GM10248 (cell line): ENCODE measurements around the gene QSOX1.

Experiments used
- CTCF ChIA-PET: fragments of 300-600 bp; sonication (Branson Sonifier 250); formaldehyde crosslinking; extraction: SDS; loops from one replicate; lab custom pipeline; 2021; ENCODE audit warnings: antibody characterized with exemption; lab: Yijun Ruan, JAX
- POLR2A ChIA-PET: fragments of 350-650 bp; sonication (Branson Sonifier 250); formaldehyde crosslinking; extraction: SDS; loops from one replicate; lab custom pipeline; 2020; ENCODE audit warnings: antibody characterized with exemption; lab: Yijun Ruan, JAX
- DNase-seq: peaks from one replicate; pipeline ENCODE4 v3.0.0; 2012; ENCODE audit errors: extremely low spot score
- CTCF ChIP-seq: IDR thresholded peaks from 2 replicates; pipeline ENCODE4 v1.5.1; 2012; ENCODE audit warnings: mild to moderate bottlenecking, low read depth; ENCODE audit errors: extremely low read depth, missing control alignments, control extremely low read depth

The QSOX1 gene

DNA sequence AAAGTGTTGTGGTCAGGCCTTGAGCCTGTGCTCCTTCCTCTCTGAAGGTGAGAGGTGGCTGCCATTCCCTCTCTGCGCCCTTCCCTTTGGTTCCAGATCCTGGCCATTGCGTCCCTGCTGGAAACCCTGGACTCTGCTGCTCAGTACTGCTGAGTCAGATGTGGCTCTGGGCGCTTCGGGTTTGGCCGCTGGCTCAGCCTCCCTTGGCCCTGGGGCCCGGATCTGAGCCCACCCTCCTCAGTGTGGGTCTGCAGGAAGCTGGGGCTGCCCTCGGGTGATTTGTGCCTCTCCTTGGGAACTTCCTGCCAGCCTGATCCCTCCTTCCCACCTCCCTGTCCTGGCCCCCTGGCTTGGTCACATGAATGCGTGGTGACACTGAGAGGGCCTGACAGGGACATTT, 32.2 kb downstream of the QSOX1 start:
- DNase-seq, result no peak
- POLR2A ChIA-PET, result no interaction called here
- CTCF ChIA-PET, result interaction anchor here (2.0 to 4.1 kb wide), 5 partner anchors 7 to 373 kb away, joined by 6 to 33 read pairs (median 18); no protein-coding TSS in a partner anchor
- no peak for TF ChIP-seq CTCF

- DNase-seq, result no peak
- TF ChIP-seq CTCF, result no peak
- POLR2A ChIA-PET, result no interaction called here
- CTCF ChIA-PET, result interaction anchor here (0.8 to 3.7 kb wide), 13 partner anchors 8 to 378 kb away, joined by 3 to 33 read pairs (median 6); no protein-coding TSS in a partner anchor
Measured at GRCh38 chr1:180187626-180188025, 33.0 kb downstream of the QSOX1 start.

- TF ChIP-seq CTCF, result peak; percentile 54
- ChIA-PET POLR2A (no interaction called here), CTCF (interaction anchor here (0.8 to 3.7 kb wide), 14 partner anchors 9 to 378 kb away, joined by 3 to 33 read pairs (median 6); no protein-coding TSS in a partner anchor)
- DNase-seq, result peak; percentile 54
Measured at GRCh38 chr1:180188091-180188506, 33.4 kb downstream of the QSOX1 start.

DNA sequence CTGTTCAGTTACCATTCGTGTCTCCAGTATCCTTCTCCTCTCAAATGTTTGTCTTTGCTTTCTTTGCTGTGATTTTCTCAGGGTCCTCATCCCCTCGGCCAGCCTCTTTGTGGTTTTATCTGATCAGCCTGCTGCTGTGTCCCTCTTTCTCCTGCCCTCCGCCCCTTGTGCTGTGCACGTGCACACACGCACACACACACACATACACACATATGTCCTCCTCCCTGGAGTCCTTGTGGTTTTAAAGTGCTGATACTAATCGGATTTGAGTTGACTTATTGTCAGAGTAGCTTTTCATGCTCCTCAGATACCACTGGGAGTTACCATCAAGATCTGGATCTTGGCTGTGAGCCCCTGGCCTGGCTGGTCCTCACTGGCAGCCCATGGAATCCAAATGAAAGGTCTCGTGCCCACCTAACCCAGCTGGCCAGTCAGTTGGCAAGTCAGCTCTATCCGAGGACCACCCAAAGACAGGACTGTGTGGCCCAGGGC, 34.1 kb downstream of the QSOX1 start:
- DNase-seq, result no peak
- TF ChIP-seq CTCF, result no peak
- CTCF ChIA-PET, result interaction anchor here (0.5 to 3.7 kb wide), 12 partner anchors 9 to 379 kb away, joined by 3 to 33 read pairs (median 6); no protein-coding TSS in a partner anchor
- POLR2A ChIA-PET, result no interaction called here

DNA sequence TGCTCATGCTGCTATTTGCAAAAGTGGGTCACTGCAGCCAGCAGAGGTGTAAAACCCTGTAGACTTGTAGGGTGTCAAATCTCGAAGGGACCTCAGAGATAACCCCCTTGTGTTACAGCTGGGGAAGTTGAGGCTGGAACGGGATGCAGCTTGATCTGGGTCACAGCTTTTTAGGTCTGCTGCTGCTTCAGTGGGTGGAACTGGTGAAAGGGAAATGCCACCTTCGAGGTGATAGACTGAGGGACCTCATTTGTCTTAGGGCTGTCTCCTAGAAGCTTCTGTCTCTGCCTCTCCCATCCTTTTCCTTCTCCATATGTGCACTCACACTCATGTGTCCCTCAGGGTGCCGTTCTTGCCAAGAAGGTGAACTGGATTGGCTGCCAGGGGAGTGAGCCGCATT, 35.4 kb downstream of the QSOX1 start:
- no peak for TF ChIP-seq CTCF
- DNase-seq, result no peak
- ChIA-PET POLR2A (no interaction called here), CTCF (interaction anchor here (3.7 kb wide), 1 partner anchor 11 kb away, joined by 33 read pairs; no protein-coding TSS in a partner anchor)

GRCh38 chr1:180192172-180192571, 37.5 kb downstream of the QSOX1 start:
- TF ChIP-seq CTCF, result no peak
- POLR2A ChIA-PET, result no interaction called here
- no peak for DNase-seq
- CTCF ChIA-PET, result interaction anchor here (1.0 to 2.0 kb wide), 4 partner anchors 12 to 290 kb away, joined by 3 to 15 read pairs (median 4); no protein-coding TSS in a partner anchor
